ENCODE results near the gene DAP.
"Not testable (repeated sequence)": the region's sequence is repeated elsewhere in the genome, so short reads cannot be mapped to it uniquely, and the experiment has no call there.

Gene DAP

DNA sequence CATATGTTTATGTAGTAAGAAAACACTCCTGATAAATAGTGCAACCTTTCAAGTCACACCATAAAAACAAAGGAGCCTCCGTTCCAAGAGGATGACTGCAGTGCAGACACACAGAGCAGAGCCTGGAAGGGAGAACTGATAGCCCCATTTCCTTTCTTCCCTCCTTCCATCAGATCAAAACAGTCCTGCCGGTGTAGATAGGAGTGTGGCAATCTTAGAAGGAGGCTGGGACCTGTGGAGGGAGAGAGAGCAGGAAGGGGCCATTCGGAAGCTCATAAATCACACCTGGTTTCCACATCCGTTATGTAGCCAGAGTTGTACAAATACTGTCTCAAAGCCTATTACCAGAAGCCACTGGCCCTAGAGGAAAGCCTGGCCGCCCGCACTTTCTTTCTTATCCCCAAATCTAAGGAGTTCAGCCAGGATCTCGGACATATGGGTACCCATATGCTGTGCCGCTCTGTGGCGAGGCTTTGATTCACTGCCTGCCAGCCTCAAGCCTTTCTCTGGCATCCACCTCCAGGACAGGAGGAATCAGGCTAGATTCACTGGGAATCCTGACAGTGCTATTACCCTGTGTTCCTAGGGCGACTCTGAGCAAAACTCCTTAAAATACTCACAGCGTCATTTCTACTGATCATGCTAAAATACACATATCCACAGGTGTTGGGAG, 26.9 kb downstream of the DAP start:
- DNase-seq = peak; percentile 36 to 83

DNA sequence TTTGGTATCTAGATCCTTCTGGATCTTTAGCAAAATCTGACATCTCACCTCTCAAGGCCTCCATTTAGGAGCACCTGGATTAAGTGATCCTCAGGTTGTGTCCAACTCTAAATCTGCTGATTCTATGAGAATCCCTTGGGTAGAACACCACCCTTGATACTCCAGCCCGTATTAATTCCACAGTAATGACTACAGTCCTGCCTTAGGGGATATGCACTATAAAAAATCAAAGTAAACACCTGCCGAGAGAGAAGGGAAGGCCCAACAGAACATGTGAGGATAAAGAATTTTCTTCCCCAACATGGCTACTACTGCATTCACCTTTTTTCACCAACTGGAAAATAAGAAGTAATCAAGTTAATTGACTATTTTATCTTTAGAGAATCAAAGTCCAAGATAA, 27.6 kb downstream of the DAP start:
- DNase-seq = no peak

- DNase-seq = no peak
These were observed 29.1 kb downstream of the DAP start for GRCh38 chr5:10731913-10732312.

GRCh38 chr5:10730043-10730351, 31.0 kb downstream of the DAP start:
- DNase-seq = peak in 1 of 2 experiments; percentile 29

- DNase-seq = no peak
These were observed 31.6 kb downstream of the DAP start for GRCh38 chr5:10729320-10730042.

- DNase-seq = no peak
These were observed 32.4 kb downstream of the DAP start for GRCh38 chr5:10728679-10729078.

DNA sequence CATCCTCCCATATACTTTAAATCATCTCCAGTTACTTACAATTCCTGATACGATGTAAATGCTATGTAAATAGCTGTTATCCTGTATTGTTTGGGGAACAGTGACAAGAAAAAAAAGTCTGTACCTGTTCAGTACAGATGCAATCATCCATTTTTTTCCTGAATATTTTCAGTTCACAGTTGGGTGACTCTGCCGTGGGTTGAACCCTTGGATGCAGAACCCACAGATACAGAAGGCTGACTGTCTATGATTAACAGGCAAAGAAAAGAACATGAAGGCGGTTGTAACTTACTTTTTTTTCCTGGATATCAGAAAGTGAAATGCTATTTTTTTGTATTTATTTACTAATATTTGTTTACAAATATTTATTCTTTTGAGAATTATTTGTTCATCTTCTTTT, 33.2 kb downstream of the DAP start:
- DNase-seq = no peak

DNA sequence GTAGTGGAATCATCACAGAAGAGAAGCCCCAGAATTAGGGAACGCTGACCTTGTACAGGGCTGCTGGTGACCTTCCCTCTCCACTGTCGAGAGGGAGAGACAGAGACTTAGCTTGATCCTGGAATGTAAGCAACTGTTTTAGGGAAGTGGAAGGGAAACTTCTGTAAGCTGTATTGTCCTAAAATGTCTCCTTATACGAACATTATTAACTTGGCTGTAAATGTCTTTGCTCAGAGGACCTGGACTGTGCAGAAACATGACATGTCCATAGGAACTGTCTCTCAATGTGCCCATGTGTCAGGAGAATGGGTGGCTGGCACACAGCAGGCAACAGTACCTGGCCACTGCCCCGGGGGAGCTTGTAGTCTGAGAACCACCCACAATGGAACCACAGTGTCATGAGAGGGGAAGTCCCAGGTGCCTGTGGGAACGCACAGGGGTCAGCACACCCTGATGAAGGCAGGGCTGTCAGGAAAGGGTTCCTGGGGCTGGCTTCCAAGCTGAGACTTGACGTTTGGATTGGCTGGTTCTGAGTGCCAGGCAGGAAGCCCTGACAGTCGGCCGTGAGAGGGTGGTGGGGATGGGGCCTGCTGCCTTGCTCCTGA, 34.0 kb downstream of the DAP start:
- no peak for DNase-seq

- DNase-seq = no peak
These were observed 34.7 kb downstream of the DAP start for GRCh38 chr5:10726179-10726912.

DNA sequence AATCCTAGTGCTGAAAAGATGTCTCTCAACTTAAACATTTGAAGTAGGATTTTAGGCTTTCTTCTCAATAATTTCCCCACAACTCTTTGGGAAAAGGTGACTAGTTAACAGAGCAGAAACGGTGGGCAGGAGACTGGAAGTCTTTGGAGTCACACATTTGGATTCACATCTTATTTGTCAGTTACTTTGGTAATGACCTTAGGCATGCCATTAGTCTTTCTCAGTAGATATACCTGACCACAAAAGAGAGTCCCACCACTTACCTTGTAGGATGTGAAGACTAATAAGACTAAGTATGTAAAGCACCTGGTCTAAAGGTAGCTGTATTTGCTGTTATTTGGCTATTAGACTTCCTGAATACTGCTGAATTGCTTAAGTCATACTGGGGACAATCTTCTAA, 35.4 kb downstream of the DAP start:
- DNase-seq = no peak

DNA sequence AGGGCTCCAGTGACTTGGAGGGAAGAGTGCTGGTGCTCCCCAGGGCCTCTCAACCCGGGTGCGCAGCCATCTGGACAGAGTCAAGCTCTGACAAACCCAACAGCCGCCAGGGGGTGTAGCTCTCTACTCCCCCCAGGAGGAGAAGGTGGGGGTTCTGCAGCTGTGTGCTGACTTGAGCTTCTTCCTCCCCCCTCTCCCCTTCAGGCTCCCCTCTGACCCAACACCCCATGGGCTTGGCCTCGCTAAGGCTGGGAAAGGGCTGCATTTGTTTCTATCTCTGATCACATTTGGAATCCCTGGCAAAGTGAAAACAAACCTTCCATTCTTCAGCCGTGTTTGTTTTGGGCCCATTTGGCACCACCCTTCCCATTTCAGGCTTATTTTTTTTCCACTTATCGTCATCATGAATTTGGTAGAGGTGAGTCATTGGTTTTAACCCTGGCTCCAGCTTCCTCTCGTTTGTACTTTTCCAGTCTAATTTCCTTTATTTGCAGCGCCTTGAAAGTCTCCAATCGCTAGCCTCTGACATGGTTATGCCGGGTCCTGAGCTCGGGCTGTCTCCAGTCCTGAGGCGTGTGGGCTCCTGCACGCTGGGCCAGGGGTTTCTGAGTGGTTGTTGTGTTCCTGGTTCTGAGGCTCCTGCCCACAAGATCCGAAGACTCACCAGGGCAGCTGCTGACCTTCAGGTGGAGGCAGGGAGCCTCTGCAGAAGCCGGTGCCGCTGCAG, 36.1 kb downstream of the DAP start:
- peak in 1 of 2 experiments; percentile 58 for DNase-seq

DNA sequence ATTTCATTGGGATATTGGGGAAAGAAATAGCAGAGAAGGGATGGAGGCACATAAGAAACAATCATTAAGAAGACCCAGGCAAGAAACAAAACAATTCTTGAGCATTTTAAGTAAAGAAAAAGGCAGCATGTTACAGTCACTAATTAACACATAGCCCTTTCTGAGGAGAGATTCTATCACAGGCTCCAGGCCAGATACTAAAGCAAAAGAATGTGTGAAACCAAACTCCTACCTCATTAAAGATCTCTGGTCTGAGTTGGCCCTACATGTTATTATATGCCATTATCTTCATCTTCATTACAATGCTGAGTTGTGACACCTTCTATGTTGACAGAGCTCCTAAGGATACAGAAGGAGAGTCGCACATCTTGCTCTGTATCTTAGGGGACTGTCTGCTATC, 37.5 kb downstream of the DAP start:
- no peak for DNase-seq

DNA sequence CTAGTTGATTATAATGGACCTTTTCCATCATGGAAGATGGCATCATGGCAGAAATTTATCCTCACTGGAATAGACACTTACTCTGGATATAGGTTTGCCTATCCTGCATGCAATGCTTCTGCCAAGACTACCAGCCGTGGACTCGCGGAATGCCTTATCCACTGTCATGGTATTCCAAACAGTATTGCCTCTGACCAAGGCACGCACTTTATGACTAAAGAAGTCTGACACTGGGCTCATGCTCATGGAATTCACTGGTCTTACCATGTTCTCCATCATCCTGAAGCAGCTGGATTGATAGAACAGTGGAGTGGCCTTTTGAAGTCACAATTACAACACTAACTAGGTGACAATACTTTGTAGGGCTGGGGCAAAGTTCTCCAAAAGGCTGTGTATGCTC, 40.3 kb downstream of the DAP start:
- DNase-seq = not testable (repeated sequence)

DNA sequence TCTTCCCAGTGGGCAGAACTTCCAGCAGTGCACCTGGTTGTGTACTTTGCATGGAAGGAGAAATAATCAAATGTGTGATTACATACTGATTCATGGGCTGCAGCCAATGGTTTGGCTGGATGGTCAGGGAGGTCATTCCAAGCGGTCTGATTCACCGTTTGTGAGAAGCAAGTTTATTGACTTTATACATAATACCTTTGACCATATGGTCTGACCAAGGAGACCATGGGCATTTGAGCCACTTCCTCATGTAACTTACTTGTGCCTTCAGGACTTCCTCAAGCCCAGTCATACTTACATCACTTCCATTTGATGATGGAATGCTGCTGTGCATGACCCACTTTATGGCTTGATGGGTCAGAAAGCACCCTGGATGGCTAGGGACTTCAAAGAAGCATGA, 41.1 kb downstream of the DAP start:
- DNase-seq = no peak

DNA sequence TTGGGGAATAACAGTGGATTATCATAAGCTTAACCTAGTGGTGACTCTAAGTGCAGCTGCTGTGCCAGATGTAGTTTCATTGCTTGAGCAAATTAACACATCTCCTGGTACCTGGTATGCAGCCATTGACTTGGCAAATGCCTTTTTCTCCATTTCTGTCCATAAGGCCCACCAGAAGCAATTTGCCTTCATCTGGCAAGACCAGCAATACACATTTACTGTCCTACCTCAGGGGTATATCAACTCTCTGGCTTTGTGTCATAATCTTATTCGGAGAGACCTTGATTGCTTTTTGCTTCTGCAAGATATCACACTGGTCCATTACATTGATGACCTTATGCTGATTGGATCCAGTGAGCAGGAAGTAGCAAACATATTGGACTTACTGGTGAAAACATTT, 42.4 kb downstream of the DAP start:
- peak; percentile 46 to 78 for DNase-seq

DNA sequence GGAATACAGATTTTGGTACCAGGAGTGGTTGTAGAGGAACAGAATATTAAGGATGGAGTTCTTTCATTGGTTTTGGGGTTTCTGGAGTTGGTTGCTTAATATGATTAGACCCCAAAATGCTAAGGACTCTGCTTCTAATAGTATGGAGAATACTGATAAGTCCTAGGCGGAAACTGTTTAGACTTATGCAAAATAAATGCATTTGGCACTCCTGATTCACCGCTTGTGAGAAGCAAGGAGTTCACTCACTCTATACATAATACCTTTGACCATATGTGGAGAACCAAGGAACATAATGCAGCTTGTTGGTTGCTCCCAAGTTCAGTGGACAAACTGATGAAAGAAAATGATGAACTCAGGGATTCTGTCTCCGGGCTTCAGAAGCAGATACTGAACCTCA, 44.2 kb downstream of the DAP start:
- not testable (repeated sequence) for DNase-seq

DNA sequence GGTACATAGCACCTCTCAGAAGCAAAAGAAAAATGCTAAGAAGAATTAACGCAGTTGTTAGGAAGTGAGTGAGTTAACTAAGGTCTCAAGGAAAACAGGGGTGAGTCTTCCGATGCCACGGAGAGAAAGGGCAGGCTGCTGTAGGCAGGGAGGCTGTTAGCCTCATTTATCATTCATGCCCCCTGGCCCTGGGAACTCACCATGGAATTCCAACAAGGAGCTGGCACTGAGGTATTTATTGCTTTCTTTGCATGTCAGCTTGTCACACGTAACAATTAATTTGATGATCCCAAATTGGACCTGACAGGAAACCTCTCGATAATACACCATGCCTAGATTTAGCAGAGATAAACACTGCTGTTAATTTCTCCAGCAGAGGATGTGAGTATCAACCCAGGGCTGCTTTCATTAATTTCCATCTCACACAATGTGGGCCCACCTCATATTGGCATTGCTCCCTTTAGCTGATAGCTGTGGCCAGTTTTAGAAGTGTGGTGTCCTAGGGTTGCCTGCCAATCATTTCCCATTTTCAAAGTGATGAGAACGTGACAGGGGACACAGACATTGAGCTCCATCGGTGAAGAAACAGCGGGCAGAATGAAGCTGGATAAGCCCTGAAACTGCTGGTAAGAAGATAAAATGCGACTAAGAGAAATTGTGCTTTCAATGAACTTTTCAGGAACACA, 45.3 kb downstream of the DAP start:
- DNase-seq = no peak

- no peak for DNase-seq
These were observed 48.3 kb downstream of the DAP start for GRCh38 chr5:10712574-10713366.

DNA sequence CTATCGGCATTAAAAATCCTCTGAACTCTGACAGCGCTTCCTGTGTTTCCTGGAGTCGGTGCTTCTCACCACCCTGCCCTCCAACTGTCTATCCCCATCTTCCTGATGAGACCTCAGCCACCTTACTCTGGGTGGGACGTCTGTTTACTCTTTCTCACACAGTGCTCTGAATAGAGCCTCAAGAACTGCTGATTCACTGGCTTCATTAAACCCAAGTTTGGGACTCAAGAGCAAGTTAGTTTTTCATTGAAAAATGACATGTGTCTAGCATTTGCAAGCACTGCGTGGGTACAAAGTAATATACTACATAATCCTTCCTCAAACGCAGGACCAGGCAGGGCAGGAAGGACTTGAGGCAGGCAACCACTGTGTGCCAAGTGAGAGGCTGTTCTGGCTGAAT, 49.5 kb downstream of the DAP start:
- no peak for DNase-seq

DNA sequence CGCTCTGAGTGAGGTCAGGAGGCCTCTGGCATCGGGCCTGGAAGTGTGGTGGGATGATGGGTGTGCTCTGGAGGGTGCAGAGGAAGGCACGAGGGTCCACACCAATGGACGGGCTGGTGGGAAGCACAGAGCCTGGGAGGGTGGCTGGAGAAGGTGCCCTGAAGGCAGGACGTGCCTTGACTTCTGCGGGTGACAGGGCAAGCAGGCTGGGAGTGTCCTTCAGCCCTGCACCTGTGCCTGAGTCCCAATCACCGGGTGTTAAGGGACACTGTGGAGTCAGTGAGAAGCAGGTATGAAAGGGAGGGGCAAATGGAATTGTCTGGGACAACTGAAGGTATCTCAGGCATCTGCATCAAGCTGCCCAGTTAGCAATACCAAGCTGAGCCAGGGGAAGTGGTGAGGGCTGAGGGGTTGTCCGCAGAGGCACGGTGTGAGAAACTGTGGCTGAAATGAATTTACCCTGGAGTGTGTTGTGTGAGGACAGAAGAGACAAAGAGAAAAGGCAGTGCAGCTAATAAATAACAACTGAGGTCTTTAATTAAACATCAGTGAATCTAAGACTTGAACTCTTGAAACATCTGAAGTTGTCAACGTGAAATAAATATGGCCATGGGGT, 50.4 kb downstream of the DAP start:
- DNase-seq = no peak

DNA sequence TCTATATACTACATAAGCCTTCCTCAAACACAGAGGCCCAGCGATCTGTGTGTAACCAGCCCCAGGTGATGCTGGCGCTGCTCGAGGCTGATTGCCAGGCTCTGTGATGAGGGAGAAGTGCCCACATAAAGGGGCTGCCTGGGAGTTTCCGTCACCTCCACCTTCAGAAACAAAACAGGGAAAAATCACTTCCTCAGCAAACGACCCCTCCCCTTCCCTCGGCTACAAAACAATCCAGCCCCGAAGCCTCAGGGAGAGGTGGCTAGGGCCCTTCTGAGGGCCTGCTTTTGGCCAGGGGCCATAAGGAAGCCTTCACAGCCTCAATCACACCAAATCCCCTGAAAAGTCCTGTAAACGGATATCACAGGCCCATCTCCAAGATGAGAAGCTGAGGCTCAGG, 51.1 kb downstream of the DAP start:
- no peak for DNase-seq

Measured in NCI-H524 (cell line).